Fibroblast of skin of left quadriceps (primary cell): ENCODE measurements around the gene SPATC1L.

Experiments used
- DNase-seq, 2 experiments: peaks; one replicate each; pipeline ENCODE4 v3.0.0-alpha.2; 2013; ENCODE audit warnings: low read depth in 2 of 2

Gene SPATC1L

GRCh38 chr21:46215436-46216131 lies 31.3 kb upstream of the SPATC1L start:
- DNase-seq, result no peak

DNA sequence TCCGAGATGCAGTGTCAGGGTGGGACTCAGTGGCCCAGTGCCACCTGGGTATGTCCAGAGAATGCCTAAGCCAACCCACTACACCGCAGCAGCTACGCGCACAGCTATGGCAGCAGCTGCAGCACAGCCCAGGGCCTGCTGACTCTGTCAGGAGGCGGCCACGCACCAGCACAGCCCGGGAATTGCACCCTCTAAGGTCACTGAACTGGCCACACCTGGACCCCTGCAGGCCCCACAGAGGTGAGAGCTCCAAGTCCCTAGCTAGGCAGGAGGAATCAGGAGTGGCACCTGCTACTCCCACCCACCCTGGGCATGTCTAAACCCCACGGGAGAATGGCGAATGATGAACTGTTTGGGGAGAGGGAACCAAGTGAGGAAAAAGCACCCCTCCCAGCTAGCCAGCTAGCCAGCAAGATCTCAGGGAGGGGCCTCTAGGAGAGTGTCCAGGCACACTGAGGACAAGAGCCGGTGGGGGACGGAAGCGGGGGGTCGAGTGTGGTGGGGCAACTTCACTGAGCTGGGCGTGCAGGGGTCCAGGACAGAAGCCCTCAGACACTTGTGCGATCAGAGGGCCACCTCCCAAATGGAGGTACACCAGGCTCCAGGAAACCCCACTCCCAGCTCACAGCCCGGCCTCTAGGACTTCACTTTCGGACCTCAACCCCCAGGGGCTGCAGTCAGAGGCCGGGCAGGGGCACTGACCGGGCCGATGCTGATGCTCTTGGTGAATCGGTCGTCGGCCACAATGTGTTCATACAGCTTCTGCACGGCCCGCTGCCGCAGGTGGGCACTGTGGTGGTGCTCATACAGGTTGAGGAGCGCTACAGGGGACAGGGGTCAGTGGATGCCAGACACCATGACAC lies 30.4 kb upstream of the SPATC1L start:
- DNase-seq, result no peak

- DNase-seq, result no peak
Measured at GRCh38 chr21:46213620-46214286, 29.5 kb upstream of the SPATC1L start.

DNA sequence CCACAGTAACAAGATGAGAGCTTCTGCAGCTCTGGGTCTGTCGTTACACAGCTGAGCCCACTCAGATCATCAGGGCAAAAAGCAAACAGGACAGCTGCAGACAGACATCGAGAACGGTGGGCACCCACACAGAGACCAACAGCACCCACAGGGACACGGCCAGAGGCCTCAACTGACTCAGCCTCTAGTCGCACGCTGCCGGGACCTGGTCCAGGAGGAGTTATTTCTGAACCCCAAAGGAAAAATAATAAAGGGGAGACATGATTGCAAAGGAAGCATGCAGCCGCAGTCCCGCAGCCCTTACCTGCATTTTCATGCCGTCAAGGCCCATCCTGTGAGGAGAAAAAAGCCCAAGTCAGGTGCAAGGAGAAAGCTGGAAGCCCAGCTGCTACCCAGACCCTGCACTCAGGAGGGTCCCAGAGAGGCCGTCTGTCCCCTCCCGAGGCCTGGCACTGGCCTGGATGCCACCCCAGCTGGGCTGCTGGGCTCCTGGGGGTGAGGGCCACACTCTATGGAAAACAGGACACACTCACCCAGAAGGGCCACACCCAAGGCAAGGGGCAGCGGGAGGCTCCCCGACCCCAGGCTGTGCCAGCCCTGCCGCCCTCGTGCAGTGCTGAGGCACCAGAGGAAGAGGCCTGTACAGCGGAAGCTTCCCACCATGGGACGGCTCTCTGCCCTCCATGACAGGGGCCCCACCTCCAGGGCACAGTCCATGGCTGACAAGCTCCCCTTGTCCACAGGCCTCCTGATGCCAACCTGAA lies 28.6 kb upstream of the SPATC1L start:
- DNase-seq, result no peak

- DNase-seq, result no peak
Measured at GRCh38 chr21:46211786-46212720, 27.8 kb upstream of the SPATC1L start.

- no peak for DNase-seq
Measured at GRCh38 chr21:46211376-46211775, 27.1 kb upstream of the SPATC1L start.

- DNase-seq, result no peak
Measured at GRCh38 chr21:46210378-46211136, 26.3 kb upstream of the SPATC1L start.

- DNase-seq, result no peak
Measured at GRCh38 chr21:46208761-46209721, 24.8 kb upstream of the SPATC1L start.

DNA sequence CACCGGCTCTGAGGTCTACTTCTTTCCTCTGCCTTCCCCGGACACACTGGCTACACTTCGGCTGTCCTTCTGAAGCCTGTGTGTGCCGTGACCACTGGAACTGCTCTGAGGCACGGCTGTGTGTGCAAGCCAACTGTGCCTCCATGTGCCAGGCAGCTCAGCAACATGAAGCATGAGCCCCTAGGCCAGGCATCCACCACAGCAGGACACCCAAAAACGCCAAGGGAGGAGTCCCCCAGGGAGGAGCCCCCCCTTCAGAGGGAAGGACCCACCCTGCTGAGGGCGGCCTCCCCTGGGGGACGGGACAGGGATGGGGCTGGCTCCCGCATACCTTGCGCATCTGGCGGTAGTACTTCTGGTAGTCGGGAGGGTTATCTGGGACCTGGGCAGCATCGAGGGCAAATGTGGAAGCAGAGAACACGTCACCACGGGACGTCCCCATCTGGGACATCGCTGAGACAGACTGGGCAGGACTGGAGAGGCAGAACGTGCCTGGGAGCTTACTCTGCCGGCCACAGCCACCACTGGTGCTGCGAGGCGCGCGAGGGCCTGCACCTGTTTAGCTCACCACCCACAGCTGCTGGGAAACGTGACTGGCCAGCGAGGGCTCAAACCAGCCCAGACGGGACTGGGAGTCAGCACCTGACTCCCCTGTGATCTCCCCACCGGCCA lies 23.8 kb upstream of the SPATC1L start:
- DNase-seq, result no peak

GRCh38 chr21:46207006-46207919 lies 23.0 kb upstream of the SPATC1L start:
- DNase-seq, result no peak

GRCh38 chr21:46206163-46207005 lies 22.1 kb upstream of the SPATC1L start:
- DNase-seq, result no peak

DNA sequence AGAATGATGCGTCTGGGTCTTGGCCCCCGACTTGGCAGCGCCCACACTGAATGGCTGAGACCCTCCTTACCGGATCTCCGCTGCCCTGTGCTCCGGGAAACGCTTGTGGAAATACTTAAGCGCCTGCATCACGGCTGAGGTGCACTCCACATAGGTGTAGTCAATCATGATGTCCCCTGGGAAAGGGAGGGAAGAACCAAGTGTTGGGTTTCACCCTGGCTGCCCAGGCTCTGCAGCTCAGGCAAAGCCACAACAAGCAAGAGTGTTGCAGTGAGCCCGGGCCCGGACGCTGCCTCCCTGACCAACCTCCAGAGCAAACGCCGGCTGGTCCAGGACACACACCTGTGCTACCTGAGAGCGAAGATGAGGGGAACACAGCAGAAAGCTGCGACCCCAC lies 21.5 kb upstream of the SPATC1L start:
- DNase-seq, result no peak

DNA sequence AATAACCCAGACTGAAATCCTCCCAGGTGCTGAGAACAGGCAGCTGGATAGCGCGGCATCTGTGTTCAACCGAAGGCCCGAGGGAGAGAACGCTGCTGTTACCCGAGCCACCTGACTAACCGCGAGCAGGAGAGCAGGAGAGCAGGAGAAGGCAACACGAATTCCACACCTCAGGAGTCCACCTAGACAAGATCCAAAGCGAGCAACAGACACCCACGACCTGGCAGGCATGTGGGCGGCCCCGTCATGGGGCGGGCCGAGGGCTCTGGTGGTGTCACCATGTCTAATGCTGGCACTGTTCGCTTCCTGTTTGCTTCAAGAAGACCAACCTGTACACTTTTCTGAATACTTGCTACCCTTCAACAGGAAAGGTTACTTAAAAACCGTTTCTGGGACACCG lies 20.9 kb upstream of the SPATC1L start:
- DNase-seq, result no peak

- DNase-seq, result no peak
Measured at GRCh38 chr21:46203203-46203600, 18.9 kb upstream of the SPATC1L start.

DNA sequence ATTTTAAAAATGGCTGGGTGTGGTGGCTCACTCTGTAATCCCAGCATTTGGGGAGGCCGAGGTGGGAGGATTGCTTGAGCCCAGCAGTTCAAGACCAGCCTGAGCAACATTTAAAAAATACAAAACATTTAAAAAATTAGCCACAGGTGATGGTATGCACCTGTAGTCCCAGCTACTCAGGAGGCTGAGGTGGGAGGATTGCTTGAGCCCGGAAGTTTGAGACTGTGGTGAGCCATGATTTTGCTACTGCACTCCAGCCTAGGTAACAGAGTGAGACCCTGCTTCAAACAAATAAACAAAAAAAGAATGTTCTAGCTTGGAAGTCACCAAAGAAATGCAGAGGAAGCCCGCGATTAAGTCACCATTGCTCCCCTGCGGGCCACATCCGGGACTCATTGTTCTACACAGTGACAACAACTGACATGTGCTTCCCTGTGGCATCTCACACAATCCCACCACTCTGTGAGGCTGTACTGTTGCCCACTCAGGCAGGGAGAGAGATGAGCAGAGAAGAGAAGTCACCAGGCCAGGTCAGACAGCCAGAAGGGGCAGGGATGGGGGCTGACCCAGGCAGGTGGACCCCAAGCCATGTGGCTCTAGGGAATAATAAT lies 18.4 kb upstream of the SPATC1L start:
- no peak for DNase-seq
